HFFc6 (cell line): ENCODE measurements around the gene SMC1B. TPM values are rescaled to one million over a fixed set of nuclear protein-coding genes. Genes with fewer than 3 reads are reported as not detected.

Source experiments
- DNase-seq: peaks from one replicate; pipeline ENCODE4 v3.0.0-alpha.2; 2018
- H3K27ac Mint-ChIP-seq: 2 replicates; pipeline ENCODE4 v1.8.0; 2020; ENCODE audit warnings: mild to moderate bottlenecking, mixed read lengths
- H3K27me3 Mint-ChIP-seq: 2 replicates; pipeline ENCODE4 v1.8.0; 2021; ENCODE audit warnings: mild to moderate bottlenecking, moderate library complexity, mixed read lengths; ENCODE audit not compliant: insufficient read depth
- H3K36me3 Mint-ChIP-seq: 2 replicates; pipeline ENCODE4 v1.8.0; 2021; ENCODE audit warnings: low read depth, mixed read lengths
- H3K4me1 Mint-ChIP-seq: 2 replicates; pipeline ENCODE4 v1.8.0; 2020; ENCODE audit warnings: low read depth, mixed read lengths
- H3K4me3 Mint-ChIP-seq: 2 replicates; pipeline ENCODE4 v1.8.0; 2020; ENCODE audit warnings: mild to moderate bottlenecking, moderate library complexity, mixed read lengths
- H3K9me3 Mint-ChIP-seq: 2 replicates; pipeline ENCODE4 v1.8.0; 2020; ENCODE audit warnings: mild to moderate bottlenecking, mixed read lengths
- total RNA-seq, 6 experiments: library from RNA; stranded (reverse); fragmentation: NEBNext Ultra II Directional; extraction: Animal tissue kit (Norgen Biotek cat#: 25700); gene quantifications; 2 replicates in 1 of 6; 3 replicates in 5 of 6; pipeline ENCODE4 v1.2.3, GENCODE V29; 2021
- TF ChIP-seq, protein P1 (sequence below): fragments of 200-600 bp; sonication (generic); IDR thresholded peaks from 2 replicates; pipeline ENCODE4 v1.5.0; 2021; ENCODE audit warnings: antibody characterized with exemption, mild to moderate bottlenecking

The SMC1B gene
- total RNA-seq, 6 experiments from 2014 or later = 0.06 TPM; not detected in 5

- Mint-ChIP-seq H3K9me3 (no peaks in the 10 kb centered on the region), H3K27me3 (no peaks in the 10 kb centered on the region; the same call in none of the 2 replicates), H3K4me3 (no peak overlapping the region), H3K27ac (no peak overlapping the region), H3K4me1 (no peaks in the 10 kb centered on the region), H3K36me3 (peaks cover 14% of the 10 kb centered on the region; the same call in 1 of the 2 replicates)
- TF ChIP-seq, protein P1, sequence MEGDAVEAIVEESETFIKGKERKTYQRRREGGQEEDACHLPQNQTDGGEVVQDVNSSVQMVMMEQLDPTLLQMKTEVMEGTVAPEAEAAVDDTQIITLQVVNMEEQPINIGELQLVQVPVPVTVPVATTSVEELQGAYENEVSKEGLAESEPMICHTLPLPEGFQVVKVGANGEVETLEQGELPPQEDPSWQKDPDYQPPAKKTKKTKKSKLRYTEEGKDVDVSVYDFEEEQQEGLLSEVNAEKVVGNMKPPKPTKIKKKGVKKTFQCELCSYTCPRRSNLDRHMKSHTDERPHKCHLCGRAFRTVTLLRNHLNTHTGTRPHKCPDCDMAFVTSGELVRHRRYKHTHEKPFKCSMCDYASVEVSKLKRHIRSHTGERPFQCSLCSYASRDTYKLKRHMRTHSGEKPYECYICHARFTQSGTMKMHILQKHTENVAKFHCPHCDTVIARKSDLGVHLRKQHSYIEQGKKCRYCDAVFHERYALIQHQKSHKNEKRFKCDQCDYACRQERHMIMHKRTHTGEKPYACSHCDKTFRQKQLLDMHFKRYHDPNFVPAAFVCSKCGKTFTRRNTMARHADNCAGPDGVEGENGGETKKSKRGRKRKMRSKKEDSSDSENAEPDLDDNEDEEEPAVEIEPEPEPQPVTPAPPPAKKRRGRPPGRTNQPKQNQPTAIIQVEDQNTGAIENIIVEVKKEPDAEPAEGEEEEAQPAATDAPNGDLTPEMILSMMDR = no peak
- no peak for DNase-seq
Observed at GRCh38 chr22:45334528-45334927, 78.9 kb downstream of the SMC1B start.

GRCh38 chr22:45334068-45334467, 79.3 kb downstream of the SMC1B start:
- DNase-seq = no peak
- no peaks in the 10 kb centered on the region for H3K9me3 Mint-ChIP-seq
- peaks cover 18% of the 10 kb centered on the region; the same call in 1 of the 2 replicates for H3K36me3 Mint-ChIP-seq
- no peaks in the 10 kb centered on the region for H3K4me1 Mint-ChIP-seq
- no peak overlapping the region for H3K27ac Mint-ChIP-seq
- H3K4me3 Mint-ChIP-seq = no peak overlapping the region
- TF ChIP-seq, protein P1 = no peak
- H3K27me3 Mint-ChIP-seq = no peaks in the 10 kb centered on the region; the same call in none of the 2 replicates

GRCh38 chr22:45332001-45332400, 81.4 kb downstream of the SMC1B start:
- no peak for DNase-seq
- Mint-ChIP-seq H3K27ac (no peak overlapping the region), H3K4me1 (no peaks in the 10 kb centered on the region), H3K4me3 (no peak overlapping the region), H3K36me3 (peaks cover 8% of the 10 kb centered on the region; the same call in 1 of the 2 replicates), H3K9me3 (no peaks in the 10 kb centered on the region), H3K27me3 (no peaks in the 10 kb centered on the region; the same call in none of the 2 replicates)
- TF ChIP-seq, protein P1 = no peak

DNA sequence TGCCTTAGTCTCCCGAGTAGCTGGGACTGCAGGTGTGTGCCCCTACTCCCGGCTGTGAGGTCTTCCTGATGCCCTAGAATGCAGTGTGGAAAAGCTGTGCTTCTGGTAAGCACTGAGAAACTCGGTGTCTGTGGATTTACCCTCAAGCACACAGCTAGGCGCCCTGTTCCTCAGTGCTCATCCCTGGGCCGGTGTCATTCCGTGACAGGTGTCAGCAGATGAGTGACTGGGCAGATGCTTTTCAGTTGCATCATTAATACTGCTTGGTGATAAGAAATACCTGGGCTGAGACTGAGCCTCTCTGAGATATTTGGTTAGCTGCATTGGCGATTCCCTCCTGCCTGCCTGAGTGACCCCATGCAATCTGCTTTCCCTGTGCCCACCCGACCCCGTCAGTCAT, 81.9 kb downstream of the SMC1B start:
- TF ChIP-seq, protein P1 = no peak
- Mint-ChIP-seq H3K4me1 (no peaks in the 10 kb centered on the region), H3K36me3 (peaks cover 6% of the 10 kb centered on the region; the same call in 1 of the 2 replicates), H3K9me3 (no peaks in the 10 kb centered on the region), H3K27ac (no peak overlapping the region), H3K4me3 (no peak overlapping the region), H3K27me3 (no peaks in the 10 kb centered on the region; the same call in 1 of the 2 replicates)
- DNase-seq = no peak

DNA sequence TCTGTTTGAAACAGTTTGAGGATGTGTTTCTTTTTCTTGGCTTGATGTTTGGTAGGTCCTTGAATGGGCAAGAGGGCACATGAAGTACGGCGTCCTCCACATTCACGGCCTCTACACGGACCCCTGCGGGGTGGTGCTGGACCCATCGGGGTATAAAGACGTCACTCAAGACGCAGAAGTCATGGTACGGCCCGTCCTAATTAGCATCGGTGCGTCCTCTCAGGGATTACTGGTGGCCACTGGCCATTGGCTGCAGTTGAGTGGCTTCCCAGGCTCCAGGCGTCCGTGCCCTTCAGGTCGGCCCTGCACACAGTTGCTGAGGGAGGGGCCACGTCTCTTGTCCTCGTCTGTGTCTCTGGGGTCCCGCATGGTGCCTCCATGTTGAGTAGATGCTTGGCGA, 82.9 kb downstream of the SMC1B start:
- no peak overlapping the region for H3K4me3 Mint-ChIP-seq
- H3K36me3 Mint-ChIP-seq = peaks cover 9% of the 10 kb centered on the region
- TF ChIP-seq, protein P1 = no peak
- no peak overlapping the region for H3K27ac Mint-ChIP-seq
- H3K4me1 Mint-ChIP-seq = no peaks in the 10 kb centered on the region
- no peaks in the 10 kb centered on the region for H3K27me3 Mint-ChIP-seq
- DNase-seq = no peak
- no peaks in the 10 kb centered on the region for H3K9me3 Mint-ChIP-seq

DNA sequence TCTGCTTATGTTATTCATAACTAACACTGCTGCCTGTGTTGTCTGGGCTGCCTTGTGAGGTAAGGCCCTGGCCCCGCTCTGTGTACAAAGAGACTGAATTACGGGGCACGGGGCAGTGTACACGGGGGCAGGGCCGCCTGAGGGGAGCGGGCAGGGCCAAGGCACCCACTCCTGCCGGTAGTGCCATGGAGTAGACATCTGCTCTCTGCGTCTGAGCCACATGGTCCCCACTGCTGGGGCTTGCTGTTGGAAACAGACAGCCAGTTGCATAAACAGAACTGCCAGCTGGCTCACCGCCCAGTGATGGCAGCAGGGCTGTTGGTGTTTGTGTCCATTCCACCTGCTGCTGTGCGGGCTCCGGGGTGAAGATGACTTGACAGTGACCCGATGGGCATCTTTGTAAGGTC, 83.9 kb downstream of the SMC1B start:
- no peak for DNase-seq
- TF ChIP-seq, protein P1 = no peak
- H3K9me3 Mint-ChIP-seq = no peaks in the 10 kb centered on the region
- peaks cover 15% of the 10 kb centered on the region for H3K36me3 Mint-ChIP-seq
- H3K4me1 Mint-ChIP-seq = no peaks in the 10 kb centered on the region
- no peak overlapping the region for H3K4me3 Mint-ChIP-seq
- H3K27me3 Mint-ChIP-seq = no peaks in the 10 kb centered on the region
- H3K27ac Mint-ChIP-seq = no peak overlapping the region
